NCI-H1436 (cell line): ENCODE data around the gene NDUFA5.
A peak's percentile ranks its signal among the peaks of the same experiment; 100 is the strongest.

ENCODE experiments used
- DNase-seq: peaks from one replicate; lab custom pipeline; 2025; lab: John Stamatoyannopoulos, UW

Gene NDUFA5

DNA sequence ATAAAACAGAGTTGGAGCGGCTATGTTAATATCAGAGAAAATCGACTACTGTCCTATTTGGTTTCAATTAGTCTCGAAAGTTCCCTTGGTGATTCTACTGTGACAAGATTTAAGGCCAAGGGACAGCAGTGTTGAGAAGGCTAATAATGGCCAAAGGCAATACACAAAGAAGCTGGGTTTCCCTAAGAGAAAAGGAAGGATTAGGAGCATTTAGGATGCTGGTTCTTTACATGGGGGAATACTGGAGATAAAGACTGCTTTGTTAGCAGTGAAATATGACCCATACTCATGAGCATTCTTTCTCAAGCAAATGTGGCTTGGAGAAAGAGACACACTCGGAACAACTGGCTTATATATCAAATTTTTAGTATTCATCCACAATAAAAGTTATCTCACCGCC lies 55.4 kb downstream of the NDUFA5 start:
- DNase-seq, result no peak

DNA sequence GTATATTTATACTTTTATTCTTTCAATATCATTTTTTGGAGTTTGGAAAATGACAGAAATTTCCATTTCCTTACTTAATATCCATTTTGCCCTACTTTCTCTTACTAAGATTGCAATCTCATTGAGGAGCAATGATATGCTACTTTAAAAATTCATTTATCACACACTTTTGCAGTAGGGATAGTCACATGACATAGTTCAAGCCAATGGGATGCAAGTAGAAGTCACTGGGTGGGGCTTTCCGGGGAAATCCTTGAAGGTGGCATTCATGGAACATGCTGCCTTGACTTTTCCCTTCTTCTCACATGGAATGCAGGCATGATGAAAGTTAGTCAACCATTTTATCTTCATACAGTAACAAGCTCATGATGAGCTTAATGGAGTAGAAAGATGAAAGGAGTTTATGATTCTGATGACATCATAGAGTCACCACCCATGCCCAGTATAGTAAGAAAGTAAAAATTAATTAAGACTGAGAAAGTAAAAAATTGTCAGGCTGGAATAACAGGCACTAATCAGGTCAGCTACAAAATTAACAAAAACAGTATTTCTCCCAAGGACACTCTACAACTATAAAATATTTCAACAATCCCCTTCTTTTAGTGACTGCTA lies 56.6 kb downstream of the NDUFA5 start:
- DNase-seq, result no peak

- DNase-seq, result no peak
These were observed 58.2 kb downstream of the NDUFA5 start for GRCh38 chr7:123499211-123499970.

DNA sequence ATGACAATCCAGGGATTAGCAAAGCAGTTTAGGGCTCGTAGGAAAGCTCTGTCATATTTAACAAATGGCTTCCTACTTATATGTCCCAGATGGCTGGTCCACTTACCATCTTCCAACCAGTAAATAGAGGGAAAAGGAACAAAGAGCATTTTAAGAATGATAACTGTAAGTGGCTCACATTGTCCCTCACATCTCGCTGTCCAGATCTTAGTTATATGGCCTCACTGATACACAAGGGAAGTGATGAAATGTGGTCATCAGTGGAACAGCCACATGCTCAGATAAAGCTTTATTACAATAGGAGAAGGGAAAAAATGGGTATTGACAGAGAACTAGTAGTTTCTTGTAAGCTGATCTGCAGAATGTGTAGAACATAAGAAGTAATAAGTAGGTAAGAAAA lies 59.0 kb downstream of the NDUFA5 start:
- no peak for DNase-seq

GRCh38 chr7:123498031-123498430 lies 59.6 kb downstream of the NDUFA5 start:
- DNase-seq, result no peak

GRCh38 chr7:123494193-123494796 lies 63.3 kb downstream of the NDUFA5 start:
- DNase-seq, result peak; percentile 27

DNA sequence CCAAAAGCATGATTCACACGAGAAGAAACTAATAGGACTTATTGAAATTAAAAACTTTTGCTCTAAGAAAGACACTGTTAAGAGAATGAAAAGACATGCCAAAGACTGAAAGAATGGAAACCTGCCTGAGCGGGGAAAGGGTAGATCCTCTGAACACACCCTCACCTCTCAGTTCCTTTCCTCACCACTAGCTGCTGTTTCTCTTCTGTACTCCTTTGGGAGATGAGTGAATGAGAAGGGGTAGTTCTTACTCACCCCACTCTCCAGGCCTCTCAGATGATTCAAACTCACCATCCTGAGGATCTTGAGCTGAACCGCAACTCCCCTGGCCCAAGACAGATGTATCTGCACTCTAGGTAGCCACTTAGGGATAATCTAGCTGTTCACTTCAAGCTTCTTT lies 65.1 kb downstream of the NDUFA5 start:
- no peak for DNase-seq
